ENCODE data around the gene SMARCA4. TPM values are rescaled to one million over a fixed set of nuclear protein-coding genes. Genes with fewer than 3 reads are reported as not detected.
"Not testable (repeated sequence)": the region's sequence is repeated elsewhere in the genome, so short reads cannot be mapped to it uniquely, and the experiment has no call there.

SMARCA4 gene
- total and polyA plus RNA-seq, 2 donors from 2014 or later: 59.8 to 124 TPM

GRCh38 chr19:11087870-11088505 lies 127.2 kb downstream of the SMARCA4 start:
- Histone ChIP-seq H3K27me3 (ENCODE audit: control insufficient read depth, insufficient read depth, low read length) (no peaks in the 10 kb centered on the region), H3K27ac (ENCODE audit: low read depth in 2 of 2, low read length in 2 of 2) (peak overlapping the region; percentile 89 to 94), H3K4me3 (ENCODE audit: low read length in 3 of 3) (no peak overlapping the region), H3K4me1 (ENCODE audit: control insufficient read depth in 2 of 3, insufficient read depth in 2 of 3, low read depth in 1 of 3, low read length in 3 of 3) (peaks cover 5 to 19% (median 7%) of the 10 kb centered on the region in 3 donors), H3K36me3 (ENCODE audit: control insufficient read depth in 2 of 3, insufficient read depth in 3 of 3, low read length in 3 of 3) (no peaks in the 10 kb centered on the region), H3K9me3 (ENCODE audit: control insufficient read depth in 2 of 3, insufficient read depth in 1 of 3, low read length in 3 of 3) (no peaks in the 10 kb centered on the region), H3K9ac (ENCODE audit: low read length in 3 of 3) (no peak overlapping the region)
- intact Hi-C loops (cut with DNase I): no loop called here
- TF ChIP-seq CTCF (IDR thresholded peaks at IDR 0.05; ENCODE audit: borderline replicate concordance, extremely low read depth, insufficient read depth): no peak
- DNase-seq (no peak), FAIRE-seq (no peak)

- TF ChIP-seq CTCF (IDR thresholded peaks at IDR 0.05; ENCODE audit: borderline replicate concordance, extremely low read depth, insufficient read depth): no peak
- peak overlapping the region; percentile 32 to 67 (median 34) for H3K9ac ChIP-seq (ENCODE audit: low read length in 3 of 3)
- peak overlapping the region; percentile 40 to 75 (median 67) for H3K4me3 ChIP-seq (ENCODE audit: low read length in 3 of 3)
- peak overlapping the region; percentile 89 to 94 for H3K27ac ChIP-seq (ENCODE audit: low read depth in 2 of 2, low read length in 2 of 2)
- no peaks in the 10 kb centered on the region for H3K36me3 ChIP-seq (ENCODE audit: control insufficient read depth in 2 of 3, insufficient read depth in 3 of 3, low read length in 3 of 3)
- H3K4me1 ChIP-seq (ENCODE audit: control insufficient read depth in 2 of 3, insufficient read depth in 2 of 3, low read depth in 1 of 3, low read length in 3 of 3): peaks cover 5 to 19% (median 7%) of the 10 kb centered on the region in 3 donors
- intact Hi-C loops (cut with DNase I): no loop called here
- H3K27me3 ChIP-seq (ENCODE audit: control insufficient read depth, insufficient read depth, low read length): no peaks in the 10 kb centered on the region
- peak in 2 of 5 donors; percentile 17 to 52 for DNase-seq
- H3K9me3 ChIP-seq (ENCODE audit: control insufficient read depth in 2 of 3, insufficient read depth in 1 of 3, low read length in 3 of 3): no peaks in the 10 kb centered on the region
- no peak for FAIRE-seq
Measured at GRCh38 chr19:11088506-11089253, 127.8 kb downstream of the SMARCA4 start.

GRCh38 chr19:11089254-11090013 lies 128.6 kb downstream of the SMARCA4 start, which contains the start of gene LDLR:
Gene LDLR (plus strand): TSS chr19:11089463. CDS start chr19:11089549, 86 bp downstream.
- DNase-seq: peak; percentile 85 to 96 (median 95)
- no peak for TF ChIP-seq CTCF (IDR thresholded peaks at IDR 0.05; ENCODE audit: borderline replicate concordance, extremely low read depth, insufficient read depth)
- Histone ChIP-seq H3K27ac (ENCODE audit: low read depth in 2 of 2, low read length in 2 of 2) (peak within 1 kb of the TSS; percentile 89 to 94), H3K4me3 (ENCODE audit: low read length in 3 of 3) (peak within 1 kb of the TSS; percentile 40 to 75 (median 67)), H3K36me3 (ENCODE audit: control insufficient read depth in 2 of 3, insufficient read depth in 3 of 3, low read length in 3 of 3) (no peaks in the 10 kb centered on the region), H3K9ac (ENCODE audit: low read length in 3 of 3) (peak within 1 kb of the TSS; percentile 48 to 81 (median 49)), H3K4me1 (ENCODE audit: control insufficient read depth in 2 of 3, insufficient read depth in 2 of 3, low read depth in 1 of 3, low read length in 3 of 3) (peaks cover 5 to 19% (median 8%) of the 10 kb centered on the region in 3 donors), H3K9me3 (ENCODE audit: control insufficient read depth in 2 of 3, insufficient read depth in 1 of 3, low read length in 3 of 3) (no peaks in the 10 kb centered on the region), H3K27me3 (ENCODE audit: control insufficient read depth, insufficient read depth, low read length) (no peaks in the 10 kb centered on the region)
- intact Hi-C loops (cut with DNase I): no loop called here
- FAIRE-seq: no peak

GRCh38 chr19:11090014-11090263 lies 129.1 kb downstream of the SMARCA4 start:
- H3K27me3 ChIP-seq (ENCODE audit: control insufficient read depth, insufficient read depth, low read length); DNase-seq; FAIRE-seq; H3K9me3 ChIP-seq (ENCODE audit: control insufficient read depth in 2 of 3, insufficient read depth in 1 of 3, low read length in 3 of 3); H3K36me3 ChIP-seq (ENCODE audit: control insufficient read depth in 2 of 3, insufficient read depth in 3 of 3, low read length in 3 of 3); intact Hi-C loops (cut with DNase I): not testable (repeated sequence)
- Histone ChIP-seq H3K4me1 (ENCODE audit: control insufficient read depth in 2 of 3, insufficient read depth in 2 of 3, low read depth in 1 of 3, low read length in 3 of 3) (peaks cover 5 to 19% (median 11%) of the 10 kb centered on the region in 3 donors), H3K9ac (ENCODE audit: low read length in 3 of 3) (peak overlapping the region; percentile 48 to 81 (median 49)), H3K4me3 (ENCODE audit: low read length in 3 of 3) (peak overlapping the region; percentile 40 to 75 (median 67)), H3K27ac (ENCODE audit: low read depth in 2 of 2, low read length in 2 of 2) (peak overlapping the region; percentile 89 to 94)

All from kidney (tissue), 14 donors.